HEK293T (cell line): Measurements from ENCODE around the gene LGALS12.

ENCODE experiments used
- CTCF ChIA-PET: fragments of 350-600 bp; formaldehyde crosslinking; extraction: SDS; loops from one replicate; lab custom pipeline; 2021; ENCODE audit warnings: antibody characterized with exemption, inconsistent platforms; lab: Yijun Ruan, JAX
- POLR2A ChIA-PET: fragments of 350-600 bp; formaldehyde crosslinking; extraction: SDS; loops from one replicate; lab custom pipeline; 2020; ENCODE audit warnings: antibody characterized with exemption, inconsistent platforms; lab: Yijun Ruan, JAX
- DNase-seq: peaks from one replicate; pipeline ENCODE4 v3.0.0; 2012; ENCODE audit warnings: mixed read lengths; ENCODE audit errors: extremely low spot score
- ARNT ChIP-seq: fragments of 450-650 bp; IDR thresholded peaks from 2 replicates; pipeline ENCODE4 v1.6.1; 2017; ENCODE audit warnings: mild to moderate bottlenecking
- BHLHE40 ChIP-seq: fragments of 450-650 bp; IDR thresholded peaks from 2 replicates; pipeline ENCODE4 v1.6.1; 2016; ENCODE audit warnings: mild to moderate bottlenecking, moderate library complexity, borderline replicate concordance
- CTBP1 ChIP-seq: fragments of 450-650 bp; IDR thresholded peaks from 2 replicates; pipeline ENCODE4 v1.6.1; 2016; ENCODE audit warnings: borderline replicate concordance
- ELF4 ChIP-seq: fragments of 450-650 bp; IDR thresholded peaks from 2 replicates; pipeline ENCODE4 v1.6.1; 2017; ENCODE audit warnings: antibody characterized with exemption
- FOXA1 ChIP-seq: fragments of 450-650 bp; IDR thresholded peaks from 2 replicates; pipeline ENCODE4 v1.6.1; 2016; ENCODE audit warnings: mild to moderate bottlenecking
- FOXK2 ChIP-seq: fragments of 450-650 bp; IDR thresholded peaks from 2 replicates; pipeline ENCODE4 v1.6.1; 2016; ENCODE audit warnings: mild to moderate bottlenecking
- FOXM1 ChIP-seq: fragments of 450-650 bp; IDR thresholded peaks from 2 replicates; pipeline ENCODE4 v1.6.1; 2017; ENCODE audit warnings: mild to moderate bottlenecking, borderline replicate concordance
- HDGF ChIP-seq: fragments of 450-650 bp; IDR thresholded peaks from 2 replicates; pipeline ENCODE4 v1.6.1; 2017; ENCODE audit warnings: antibody characterized with exemption, borderline replicate concordance
- L3MBTL2 ChIP-seq: fragments of 450-650 bp; conservative IDR thresholded peaks from 2 replicates; pipeline ENCODE4 v1.6.1; 2016; ENCODE audit warnings: mild to moderate bottlenecking
- LEF1 ChIP-seq: fragments of 450-650 bp; IDR thresholded peaks from 2 replicates; pipeline ENCODE4 v1.6.1; 2017; ENCODE audit warnings: mild to moderate bottlenecking, borderline replicate concordance
- NFRKB ChIP-seq: fragments of 450-650 bp; IDR thresholded peaks from 2 replicates; pipeline ENCODE4 v1.6.1; 2016; ENCODE audit warnings: mild to moderate bottlenecking, moderate library complexity
- PKNOX1 ChIP-seq: fragments of 450-650 bp; IDR thresholded peaks from 2 replicates; pipeline ENCODE4 v1.6.1; 2016
- SP1 ChIP-seq: fragments of 450-650 bp; IDR thresholded peaks from 2 replicates; pipeline ENCODE4 v1.6.1; 2017
- SUZ12 ChIP-seq: fragments of 450-650 bp; IDR thresholded peaks from 2 replicates; pipeline ENCODE4 v1.6.1; 2016; ENCODE audit warnings: mild to moderate bottlenecking
- TARDBP ChIP-seq: fragments of 450-650 bp; IDR thresholded peaks from 2 replicates; pipeline ENCODE4 v1.6.1; 2016
- ZNF384 ChIP-seq: fragments of 450-650 bp; IDR thresholded peaks from 2 replicates; pipeline ENCODE4 v1.6.1; 2016

Gene LGALS12

GRCh38 chr11:63516109-63516508 lies 10.2 kb downstream of the LGALS12 start:
- CTCF ChIA-PET: interaction anchor here (0.6 kb wide), 1 partner anchor 256 kb away, joined by 3 read pairs; no protein-coding TSS in a partner anchor
- no peak for DNase-seq
- POLR2A ChIA-PET: no interaction called here
- TF ChIP-seq FOXA1: no peak
- no peak for TF ChIP-seq NFRKB
- no peak for TF ChIP-seq TARDBP
- TF ChIP-seq ZNF384: no peak
- TF ChIP-seq FOXM1: no peak
- TF ChIP-seq SP1: no peak
- no peak for TF ChIP-seq L3MBTL2
- no peak for TF ChIP-seq LEF1
- no peak for TF ChIP-seq ARNT
- no peak for TF ChIP-seq ELF4
- TF ChIP-seq FOXK2: no peak
- TF ChIP-seq SUZ12: no peak
- TF ChIP-seq BHLHE40: no peak
- no peak for TF ChIP-seq HDGF
- no peak for TF ChIP-seq PKNOX1
- no peak for TF ChIP-seq CTBP1

GRCh38 chr11:63517156-63517555 lies 11.3 kb downstream of the LGALS12 start:
- POLR2A ChIA-PET: no interaction called here
- CTCF ChIA-PET: no interaction called here
- DNase-seq: no peak
- no peak for TF ChIP-seq BHLHE40
- TF ChIP-seq ARNT: no peak
- no peak for TF ChIP-seq FOXM1
- no peak for TF ChIP-seq NFRKB
- TF ChIP-seq ELF4: no peak
- no peak for TF ChIP-seq TARDBP
- no peak for TF ChIP-seq PKNOX1
- no peak for TF ChIP-seq SUZ12
- no peak for TF ChIP-seq LEF1
- TF ChIP-seq L3MBTL2: no peak
- no peak for TF ChIP-seq HDGF
- TF ChIP-seq ZNF384: no peak
- no peak for TF ChIP-seq SP1
- no peak for TF ChIP-seq FOXA1
- no peak for TF ChIP-seq FOXK2
- no peak for TF ChIP-seq CTBP1

GRCh38 chr11:63518548-63518947 lies 12.7 kb downstream of the LGALS12 start:
- DNase-seq: no peak
- ChIA-PET CTCF (no interaction called here), POLR2A (no interaction called here)
- TF ChIP-seq FOXM1 (no peak), NFRKB (no peak), TARDBP (no peak), ELF4 (no peak), HDGF (no peak), BHLHE40 (no peak), ZNF384 (no peak), FOXK2 (no peak), L3MBTL2 (no peak), CTBP1 (no peak), SP1 (no peak), ARNT (no peak), FOXA1 (no peak), SUZ12 (no peak)

- ChIA-PET CTCF (no interaction called here), POLR2A (no interaction called here)
- no peak for TF ChIP-seq ARNT
- no peak for TF ChIP-seq L3MBTL2
- TF ChIP-seq BHLHE40: no peak
- no peak for TF ChIP-seq CTBP1
- TF ChIP-seq SP1: no peak
- TF ChIP-seq NFRKB: no peak
- TF ChIP-seq TARDBP: no peak
- TF ChIP-seq LEF1: no peak
- no peak for TF ChIP-seq PKNOX1
- no peak for TF ChIP-seq FOXA1
- TF ChIP-seq HDGF: no peak
- TF ChIP-seq ZNF384: no peak
- no peak for DNase-seq
Observed at GRCh38 chr11:63520606-63521170, 14.8 kb downstream of the LGALS12 start.

- DNase-seq: no peak
- TF ChIP-seq SP1 (no peak), NFRKB (no peak), BHLHE40 (no peak), L3MBTL2 (no peak), SUZ12 (no peak), PKNOX1 (no peak)
- ChIA-PET CTCF (no interaction called here), POLR2A (no interaction called here)
Observed at GRCh38 chr11:63521896-63522295, 16.0 kb downstream of the LGALS12 start.
